A549 (cell line): ENCODE results near the gene FGFR4.

Source experiments
- BHLHE40 ChIP-seq: IDR thresholded peaks from 2 replicates; pipeline ENCODE4 v1.6.1; 2012; ENCODE audit warnings: low read depth, low read length, inconsistent platforms
- CTCF ChIP-seq: fragments of >200 bp; sonication (Bioruptor Twin); formaldehyde crosslinking; IDR thresholded peaks from 3 replicates; pipeline ENCODE4 v1.5.1; 2016
- E2F6 ChIP-seq: IDR thresholded peaks from 2 replicates; pipeline ENCODE4 v1.6.1; 2012; ENCODE audit warnings: low read depth, borderline replicate concordance
- ELK1 ChIP-seq: fragments of 150-350 bp; IDR thresholded peaks from 2 replicates; pipeline ENCODE4 v1.6.1; 2014; ENCODE audit warnings: low read depth, mild to moderate bottlenecking, low read length
- KDM1A ChIP-seq: fragments of 200-600 bp; sonication (generic); IDR thresholded peaks from 2 replicates; pipeline ENCODE4 v1.6.1; 2016; ENCODE audit warnings: low read depth, mild to moderate bottlenecking
- NPAS2 ChIP-seq: fragments of 250-450 bp; sonication (Bioruptor Pico); IDR thresholded peaks from 2 replicates; pipeline ENCODE4 v1.8.0; 2022; ENCODE audit warnings: mild to moderate bottlenecking, moderate library complexity, borderline replicate concordance
- POLR2A ChIP-seq: IDR thresholded peaks from 2 replicates; pipeline ENCODE4 v1.6.1; 2012; ENCODE audit warnings: mild to moderate bottlenecking, low read length
- ZSCAN20 ChIP-seq: fragments of 250-450 bp; sonication (Bioruptor Pico); IDR thresholded peaks from 2 replicates; pipeline ENCODE4 v1.8.0; 2022; ENCODE audit warnings: mild to moderate bottlenecking, moderate library complexity

- TF ChIP-seq NPAS2 (no peak), CTCF (no peak), E2F6 (no peak), POLR2A (no peak), KDM1A (no peak), ELK1 (no peak), ZSCAN20 (CRISPR knock-in tag) (no peak), BHLHE40 (no peak)
Observed at GRCh38 chr5:177107159-177107558, 20.4 kb downstream of the FGFR4 start.
